Measurements from ENCODE around the gene MTO1. TPM values are rescaled to one million over a fixed set of nuclear protein-coding genes. Genes with fewer than 3 reads are reported as not detected.
A peak's percentile ranks its signal among the peaks of the same experiment; 100 is the strongest.

Gene MTO1
- polyA plus RNA-seq, 3 donors = 8.0 to 22.8 (median 14.4) TPM

DNA sequence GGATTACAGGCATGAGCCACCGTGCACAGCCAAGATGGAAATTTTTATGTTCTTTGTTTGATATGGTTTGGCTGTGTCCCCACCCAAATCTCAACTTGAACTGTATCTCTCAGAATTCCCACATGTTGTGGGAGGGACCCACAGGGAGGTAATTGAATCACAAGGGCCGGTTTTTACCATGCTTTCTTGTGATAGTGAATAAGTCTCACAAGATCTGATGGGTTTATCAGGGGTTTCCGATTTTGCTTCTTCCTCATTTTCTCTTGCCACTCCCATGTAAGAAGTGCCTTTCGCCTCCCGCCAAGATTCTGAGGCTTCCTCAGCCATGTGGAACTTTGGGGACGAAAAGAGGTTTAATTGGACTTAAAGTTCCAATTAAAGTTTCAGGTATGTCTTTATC lies 44.7 kb downstream of the MTO1 start:
- no CpG with 5 or more reads among the region's 6 CpGs for WGBS (ENCODE audit: insufficient coverage)
- Histone ChIP-seq H2AFZ (ENCODE audit: insufficient read depth, low read depth, low read length, poor library complexity, severe bottlenecking) (no peak overlapping the region), H3K9ac (ENCODE audit: insufficient read depth, low read length, poor library complexity, severe bottlenecking) (no peak overlapping the region), H3K4me1 (ENCODE audit: control insufficient read depth in 1 of 2, insufficient read depth in 2 of 2, low read length in 2 of 2) (peaks cover 16 to 17% of the 10 kb centered on the region in 2 donors), H3K27ac (ENCODE audit: low read depth in 1 of 2, low read length in 2 of 2) (peak overlapping the region in 1 of 2 donors; percentile 7), H3K27me3 (ENCODE audit: control insufficient read depth in 2 of 2, insufficient read depth in 2 of 2, low read length in 2 of 2) (no peaks in the 10 kb centered on the region), H3K79me2 (ENCODE audit: insufficient read depth, low read length) (no peaks in the 10 kb centered on the region), H4K20me1 (ENCODE audit: insufficient read depth, low read length) (no peaks in the 10 kb centered on the region), H3K4me3 (replicated peaks in 1 of 3; ENCODE audit: low read depth in 2 of 3, low read length in 3 of 3) (no peak overlapping the region), H3K36me3 (replicated peaks in 1 of 2; ENCODE audit: control insufficient read depth in 1 of 2, insufficient read depth in 2 of 2, low read length in 2 of 2) (peaks cover 14 to 28% of the 10 kb centered on the region in 2 donors), H3K9me3 (replicated peaks in 1 of 2; ENCODE audit: control insufficient read depth in 1 of 2, insufficient read depth in 1 of 2, low read length in 2 of 2) (no peaks in the 10 kb centered on the region), H3K4me2 (replicated peaks; ENCODE audit: extremely low read depth, low read length, poor library complexity, severe bottlenecking) (no peak overlapping the region)
- TF ChIP-seq, protein P1, sequence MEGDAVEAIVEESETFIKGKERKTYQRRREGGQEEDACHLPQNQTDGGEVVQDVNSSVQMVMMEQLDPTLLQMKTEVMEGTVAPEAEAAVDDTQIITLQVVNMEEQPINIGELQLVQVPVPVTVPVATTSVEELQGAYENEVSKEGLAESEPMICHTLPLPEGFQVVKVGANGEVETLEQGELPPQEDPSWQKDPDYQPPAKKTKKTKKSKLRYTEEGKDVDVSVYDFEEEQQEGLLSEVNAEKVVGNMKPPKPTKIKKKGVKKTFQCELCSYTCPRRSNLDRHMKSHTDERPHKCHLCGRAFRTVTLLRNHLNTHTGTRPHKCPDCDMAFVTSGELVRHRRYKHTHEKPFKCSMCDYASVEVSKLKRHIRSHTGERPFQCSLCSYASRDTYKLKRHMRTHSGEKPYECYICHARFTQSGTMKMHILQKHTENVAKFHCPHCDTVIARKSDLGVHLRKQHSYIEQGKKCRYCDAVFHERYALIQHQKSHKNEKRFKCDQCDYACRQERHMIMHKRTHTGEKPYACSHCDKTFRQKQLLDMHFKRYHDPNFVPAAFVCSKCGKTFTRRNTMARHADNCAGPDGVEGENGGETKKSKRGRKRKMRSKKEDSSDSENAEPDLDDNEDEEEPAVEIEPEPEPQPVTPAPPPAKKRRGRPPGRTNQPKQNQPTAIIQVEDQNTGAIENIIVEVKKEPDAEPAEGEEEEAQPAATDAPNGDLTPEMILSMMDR (IDR thresholded peaks at IDR 0.05) = no peak
- intact Hi-C loops (cut with micrococcal nuclease) = no loop called here
- peaks cover 20 to 42% of the 10 kb centered on the region in 2 donors for H3K36me3 Mint-ChIP-seq
- H3K27ac Mint-ChIP-seq = peak overlapping the region in 6 of 7 donors; percentile 3 to 58 (median 22)
- peaks cover 0 to 18% (median 8%) of the 10 kb centered on the region in 7 donors for H3K9me3 Mint-ChIP-seq
- no peak overlapping the region for H3K4me3 Mint-ChIP-seq
- H3K4me1 Mint-ChIP-seq = peaks cover 21% of the 10 kb centered on the region
- H3K27me3 Mint-ChIP-seq (ENCODE audit: low read depth in 3 of 3) = peaks cover 0 to 1% (median 0%) of the 10 kb centered on the region in 3 donors
- DNase-seq = peak in 1 of 3 donors; percentile 76

DNA sequence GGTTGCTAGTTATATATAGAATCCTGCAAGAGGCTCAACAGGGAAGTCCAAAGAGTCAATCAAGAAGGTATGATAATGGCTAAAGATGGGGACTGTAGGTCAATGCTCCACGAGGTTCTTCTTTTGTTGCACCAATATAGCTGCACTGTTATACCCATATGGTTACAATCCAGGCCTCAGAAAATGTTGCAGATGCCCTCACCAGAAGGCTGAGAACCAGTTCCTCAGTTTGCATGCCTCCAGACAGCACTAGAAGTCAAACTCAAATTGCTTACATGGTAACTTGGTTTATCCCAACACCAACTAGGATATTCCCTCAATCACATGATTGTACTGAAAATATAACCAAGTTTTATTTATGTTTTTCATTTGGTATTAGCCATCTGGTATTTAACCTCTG lies 47.2 kb downstream of the MTO1 start:
- H3K27ac Mint-ChIP-seq = no peak overlapping the region
- peaks cover 0 to 1% (median 0%) of the 10 kb centered on the region in 3 donors for H3K27me3 Mint-ChIP-seq (ENCODE audit: low read depth in 3 of 3)
- Histone ChIP-seq H4K20me1 (ENCODE audit: insufficient read depth, low read length) (peaks cover 16% of the 10 kb centered on the region), H3K27me3 (ENCODE audit: control insufficient read depth in 2 of 2, insufficient read depth in 2 of 2, low read length in 2 of 2) (no peaks in the 10 kb centered on the region), H3K27ac (ENCODE audit: low read depth in 1 of 2, low read length in 2 of 2) (no peak overlapping the region), H3K4me3 (replicated peaks in 1 of 3; ENCODE audit: low read depth in 2 of 3, low read length in 3 of 3) (no peak overlapping the region), H3K9ac (ENCODE audit: insufficient read depth, low read length, poor library complexity, severe bottlenecking) (no peak overlapping the region), H3K36me3 (replicated peaks in 1 of 2; ENCODE audit: control insufficient read depth in 1 of 2, insufficient read depth in 2 of 2, low read length in 2 of 2) (peaks cover 3 to 14% of the 10 kb centered on the region in 2 donors), H3K4me2 (replicated peaks; ENCODE audit: extremely low read depth, low read length, poor library complexity, severe bottlenecking) (no peak overlapping the region), H2AFZ (ENCODE audit: insufficient read depth, low read depth, low read length, poor library complexity, severe bottlenecking) (no peak overlapping the region), H3K79me2 (ENCODE audit: insufficient read depth, low read length) (no peaks in the 10 kb centered on the region), H3K9me3 (replicated peaks in 1 of 2; ENCODE audit: control insufficient read depth in 1 of 2, insufficient read depth in 1 of 2, low read length in 2 of 2) (no peaks in the 10 kb centered on the region), H3K4me1 (ENCODE audit: control insufficient read depth in 1 of 2, insufficient read depth in 2 of 2, low read length in 2 of 2) (peaks cover 11 to 14% of the 10 kb centered on the region in 2 donors)
- no peak overlapping the region for H3K4me3 Mint-ChIP-seq
- DNase-seq = no peak
- TF ChIP-seq, protein P1 (IDR thresholded peaks at IDR 0.05) = no peak
- intact Hi-C loops (cut with micrococcal nuclease) = no loop called here
- no CpG with 5 or more reads among the region's 1 CpG for WGBS (ENCODE audit: insufficient coverage)
- peaks cover 0 to 18% (median 8%) of the 10 kb centered on the region in 7 donors for H3K9me3 Mint-ChIP-seq
- H3K36me3 Mint-ChIP-seq = peaks cover 12 to 26% of the 10 kb centered on the region in 2 donors
- peaks cover 16% of the 10 kb centered on the region for H3K4me1 Mint-ChIP-seq
